ENCODE results near the gene KCNH4.

DNA sequence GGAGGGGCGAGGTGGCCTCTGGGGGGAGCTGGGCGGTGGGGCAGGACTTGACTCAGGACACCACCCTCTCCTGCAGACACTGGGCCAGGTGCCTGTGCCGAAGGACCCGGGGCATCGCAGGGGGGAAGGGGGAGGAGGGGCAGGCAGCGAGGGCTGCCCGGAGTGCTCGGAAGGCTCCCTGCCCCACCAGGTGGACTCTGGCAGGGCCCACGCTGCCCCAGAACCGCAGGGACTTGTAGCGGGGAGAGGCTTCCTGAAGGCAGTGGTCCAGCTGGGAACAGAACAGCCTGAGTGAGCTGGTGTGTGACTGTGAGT lies 8.7 kb upstream of the KCNH4 start:
- TF ChIP-seq, protein P1, sequence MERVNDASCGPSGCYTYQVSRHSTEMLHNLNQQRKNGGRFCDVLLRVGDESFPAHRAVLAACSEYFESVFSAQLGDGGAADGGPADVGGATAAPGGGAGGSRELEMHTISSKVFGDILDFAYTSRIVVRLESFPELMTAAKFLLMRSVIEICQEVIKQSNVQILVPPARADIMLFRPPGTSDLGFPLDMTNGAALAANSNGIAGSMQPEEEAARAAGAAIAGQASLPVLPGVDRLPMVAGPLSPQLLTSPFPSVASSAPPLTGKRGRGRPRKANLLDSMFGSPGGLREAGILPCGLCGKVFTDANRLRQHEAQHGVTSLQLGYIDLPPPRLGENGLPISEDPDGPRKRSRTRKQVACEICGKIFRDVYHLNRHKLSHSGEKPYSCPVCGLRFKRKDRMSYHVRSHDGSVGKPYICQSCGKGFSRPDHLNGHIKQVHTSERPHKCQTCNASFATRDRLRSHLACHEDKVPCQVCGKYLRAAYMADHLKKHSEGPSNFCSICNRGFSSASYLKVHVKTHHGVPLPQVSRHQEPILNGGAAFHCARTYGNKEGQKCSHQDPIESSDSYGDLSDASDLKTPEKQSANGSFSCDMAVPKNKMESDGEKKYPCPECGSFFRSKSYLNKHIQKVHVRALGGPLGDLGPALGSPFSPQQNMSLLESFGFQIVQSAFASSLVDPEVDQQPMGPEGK (tag by site-specific recombination; IDR thresholded peaks at IDR 0.05), result no peak
- TF ChIP-seq, protein P2, sequence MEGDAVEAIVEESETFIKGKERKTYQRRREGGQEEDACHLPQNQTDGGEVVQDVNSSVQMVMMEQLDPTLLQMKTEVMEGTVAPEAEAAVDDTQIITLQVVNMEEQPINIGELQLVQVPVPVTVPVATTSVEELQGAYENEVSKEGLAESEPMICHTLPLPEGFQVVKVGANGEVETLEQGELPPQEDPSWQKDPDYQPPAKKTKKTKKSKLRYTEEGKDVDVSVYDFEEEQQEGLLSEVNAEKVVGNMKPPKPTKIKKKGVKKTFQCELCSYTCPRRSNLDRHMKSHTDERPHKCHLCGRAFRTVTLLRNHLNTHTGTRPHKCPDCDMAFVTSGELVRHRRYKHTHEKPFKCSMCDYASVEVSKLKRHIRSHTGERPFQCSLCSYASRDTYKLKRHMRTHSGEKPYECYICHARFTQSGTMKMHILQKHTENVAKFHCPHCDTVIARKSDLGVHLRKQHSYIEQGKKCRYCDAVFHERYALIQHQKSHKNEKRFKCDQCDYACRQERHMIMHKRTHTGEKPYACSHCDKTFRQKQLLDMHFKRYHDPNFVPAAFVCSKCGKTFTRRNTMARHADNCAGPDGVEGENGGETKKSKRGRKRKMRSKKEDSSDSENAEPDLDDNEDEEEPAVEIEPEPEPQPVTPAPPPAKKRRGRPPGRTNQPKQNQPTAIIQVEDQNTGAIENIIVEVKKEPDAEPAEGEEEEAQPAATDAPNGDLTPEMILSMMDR (tag by site-specific recombination; IDR thresholded peaks at IDR 0.05), result no peak
- TF ChIP-seq ZBTB21 (tag by site-specific recombination; IDR thresholded peaks at IDR 0.05) (no peak), ZNF274 (IDR thresholded peaks at IDR 0.05; ENCODE audit: low read length) (no peak), ZNF274 (tag by site-specific recombination; IDR thresholded peaks at IDR 0.05; ENCODE audit: borderline replicate concordance) (no peak), ZNF239 (tag by site-specific recombination; IDR thresholded peaks at IDR 0.05) (no peak), ZBTB7A (tag by site-specific recombination; IDR thresholded peaks at IDR 0.05; ENCODE audit: low read depth) (no peak), KLF16 (tag by site-specific recombination; IDR thresholded peaks at IDR 0.05) (no peak), SETDB1 (IDR thresholded peaks at IDR 0.05; ENCODE audit: insufficient read length, low read length) (no peak), SALL2 (tag by site-specific recombination; IDR thresholded peaks at IDR 0.05; ENCODE audit: borderline replicate concordance) (no peak), ZNF558 (tag by site-specific recombination; IDR thresholded peaks at IDR 0.05) (no peak)
